Pulmonary artery endothelial cell (primary cell): ENCODE results near the gene TRAIP. TPM values are rescaled to one million over a fixed set of nuclear protein-coding genes. Genes with fewer than 3 reads are reported as not detected.
A peak's percentile ranks its signal among the peaks of the same experiment; 100 is the strongest.
"Not testable (repeated sequence)": the region's sequence is repeated elsewhere in the genome, so short reads cannot be mapped to it uniquely, and the experiment has no call there.

Experiments used
- DNase-seq: peaks from one replicate; pipeline ENCODE4 v3.0.0-alpha.2; 2011; ENCODE audit warnings: low read depth, low spot score
- total RNA-seq: library from RNA; depleted of rRNA; stranded (reverse); fragments of >200 nt; gene quantifications from 2 replicates; pipeline ENCODE4 v1.2.3, GENCODE V29; 2014

Gene TRAIP
- total RNA-seq, 1 donor from 2014 or later = 4.4 TPM

- no peak for DNase-seq
These were observed 64.8 kb downstream of the TRAIP start for GRCh38 chr3:49791571-49791970.

- DNase-seq = no peak
These were observed 65.5 kb downstream of the TRAIP start for GRCh38 chr3:49790626-49791411.

- DNase-seq = no peak
These were observed 68.3 kb downstream of the TRAIP start for GRCh38 chr3:49788056-49788455.

GRCh38 chr3:49787536-49787935 lies 68.8 kb downstream of the TRAIP start:
- DNase-seq = no peak

- no peak for DNase-seq
These were observed 69.2 kb downstream of the TRAIP start for GRCh38 chr3:49787182-49787464.

GRCh38 chr3:49786357-49787181 lies 69.8 kb downstream of the TRAIP start, which contains the start of gene IP6K1:
TSS of gene IP6K1 (minus strand) at chr3:49786542. CDS start at chr3:49748040, 38,502 bp downstream.
- peak; percentile 100 for DNase-seq

GRCh38 chr3:49785565-49786356 lies 70.6 kb downstream of the TRAIP start:
- no peak for DNase-seq

GRCh38 chr3:49782277-49782676 lies 74.1 kb downstream of the TRAIP start:
- not testable (repeated sequence) for DNase-seq

GRCh38 chr3:49781415-49782199 lies 74.8 kb downstream of the TRAIP start:
- DNase-seq = no peak

GRCh38 chr3:49780975-49781365 lies 75.4 kb downstream of the TRAIP start:
- DNase-seq = not testable (repeated sequence)

- DNase-seq = no peak
These were observed 76.0 kb downstream of the TRAIP start for GRCh38 chr3:49780080-49780974.

GRCh38 chr3:49779358-49780079 lies 76.8 kb downstream of the TRAIP start:
- no peak for DNase-seq

Other genes starting within 250 kb of the TRAIP start
- 104 and 128 TPM in 2 replicates for gene APEH, start 182.2 kb downstream of the TRAIP start, total RNA-seq
- gene MST1, start 167.1 kb downstream of the TRAIP start, total RNA-seq = 2.2 and 2.8 TPM in 2 replicates
- 20.4 and 25.6 TPM in 2 replicates for gene RNF123, start 167.0 kb downstream of the TRAIP start, total RNA-seq
- not detected in 2 replicates for gene AMIGO3, start 136.9 kb downstream of the TRAIP start, total RNA-seq
- gene GMPPB, start 132.6 kb downstream of the TRAIP start, total RNA-seq = 51.2 and 75.5 TPM in 2 replicates
- 46.7 and 66.8 TPM in 2 replicates for gene IP6K1, start 70.0 kb downstream of the TRAIP start, total RNA-seq
- gene CDHR4, start 56.7 kb downstream of the TRAIP start, total RNA-seq = not detected in 2 replicates
- gene INKA1, start 53.3 kb downstream of the TRAIP start, total RNA-seq = 20.4 and 21.5 TPM in 2 replicates
- 29.5 and 42.2 TPM in 2 replicates for gene UBA7, start 42.6 kb downstream of the TRAIP start, total RNA-seq
- gene CAMKV, start 13.3 kb upstream of the TRAIP start, total RNA-seq = under 0.01 and 0.04 TPM in 2 replicates
- gene MST1R, start 47.3 kb upstream of the TRAIP start, total RNA-seq = 0.99 and 1.0 TPM in 2 replicates
- gene MON1A, start 73.2 kb upstream of the TRAIP start, total RNA-seq = 15.4 and 27.8 TPM in 2 replicates
- 29.9 and 43.2 TPM in 2 replicates for gene RBM6, start 83.6 kb upstream of the TRAIP start, total RNA-seq
- 116 and 184 TPM in 2 replicates for gene RBM5, start 232.4 kb upstream of the TRAIP start, total RNA-seq